Activated T-helper 17 cell treated with anti-CD3 and anti-CD28 coated beads, Interleukin-2, amount 50 U/mL, for 72 hours (primary cell): Measurements from ENCODE around the gene MBP. TPM values are rescaled to one million over a fixed set of nuclear protein-coding genes. Genes with fewer than 3 reads are reported as not detected.

Experiments used
- ATAC-seq: fragments of 150-1000 bp; cut with Tn5 transposase; replicated peaks from 2 replicates; pipeline ENCODE4 v1.10.0; 2021; ENCODE audit warnings: mild to moderate bottlenecking, moderate library complexity
- H3K27ac Mint-ChIP-seq: one replicate; pipeline ENCODE4 v1.8.0; 2022; ENCODE audit warnings: mixed read lengths
- H3K27me3 Mint-ChIP-seq: one replicate; pipeline ENCODE4 v1.8.0; 2022; ENCODE audit warnings: mixed read lengths
- H3K36me3 Mint-ChIP-seq: one replicate; pipeline ENCODE4 v1.8.0; 2022; ENCODE audit warnings: low read depth, mild to moderate bottlenecking, mixed read lengths
- H3K4me1 Mint-ChIP-seq: one replicate; pipeline ENCODE4 v1.8.0; 2022; ENCODE audit warnings: mixed read lengths
- H3K4me3 Mint-ChIP-seq: one replicate; pipeline ENCODE4 v1.8.0; 2022; ENCODE audit warnings: mild to moderate bottlenecking, mixed read lengths
- H3K9me3 Mint-ChIP-seq: one replicate; pipeline ENCODE4 v1.8.0; 2022; ENCODE audit warnings: mixed read lengths
- total RNA-seq, 2 donors: library from RNA; stranded (reverse); gene quantifications; one replicate each; pipeline ENCODE4 v1.2.3, GENCODE V29; 2022

The MBP gene
- total RNA-seq, 2 donors from 2014 or later, result 55.7 to 66.5 TPM

- Mint-ChIP-seq H3K36me3 (peaks cover 96% of the 10 kb centered on the region), H3K4me3 (peak overlapping the region; percentile 81), H3K27me3 (no peaks in the 10 kb centered on the region), H3K4me1 (peaks cover 47% of the 10 kb centered on the region), H3K9me3 (no peaks in the 10 kb centered on the region), H3K27ac (peak overlapping the region; percentile 98)
- no peak for ATAC-seq
Measured at GRCh38 chr18:77098538-77099174, 33.9 kb downstream of the MBP start.

- H3K4me1 Mint-ChIP-seq, result peaks cover 44% of the 10 kb centered on the region
- H3K27ac Mint-ChIP-seq, result no peak overlapping the region
- no peaks in the 10 kb centered on the region for H3K9me3 Mint-ChIP-seq
- no peak for ATAC-seq
- peaks cover 94% of the 10 kb centered on the region for H3K36me3 Mint-ChIP-seq
- H3K4me3 Mint-ChIP-seq, result no peak overlapping the region
- H3K27me3 Mint-ChIP-seq, result no peaks in the 10 kb centered on the region
Measured at GRCh38 chr18:77098029-77098428, 34.6 kb downstream of the MBP start.

GRCh38 chr18:77096936-77097886, 35.4 kb downstream of the MBP start:
- H3K27ac Mint-ChIP-seq, result no peak overlapping the region
- no peak for ATAC-seq
- peaks cover 50% of the 10 kb centered on the region for H3K4me1 Mint-ChIP-seq
- no peaks in the 10 kb centered on the region for H3K9me3 Mint-ChIP-seq
- no peak overlapping the region for H3K4me3 Mint-ChIP-seq
- peaks cover 94% of the 10 kb centered on the region for H3K36me3 Mint-ChIP-seq
- H3K27me3 Mint-ChIP-seq, result no peaks in the 10 kb centered on the region

GRCh38 chr18:77095391-77096371, 36.9 kb downstream of the MBP start:
- peaks cover 45% of the 10 kb centered on the region for H3K4me1 Mint-ChIP-seq
- no peaks in the 10 kb centered on the region for H3K9me3 Mint-ChIP-seq
- peaks cover 84% of the 10 kb centered on the region for H3K36me3 Mint-ChIP-seq
- H3K27me3 Mint-ChIP-seq, result no peaks in the 10 kb centered on the region
- peak overlapping the region; percentile 15 for H3K4me3 Mint-ChIP-seq
- peak overlapping the region; percentile 43 for H3K27ac Mint-ChIP-seq
- no peak for ATAC-seq

- no peak for ATAC-seq
- peaks cover 38% of the 10 kb centered on the region for H3K4me1 Mint-ChIP-seq
- no peaks in the 10 kb centered on the region for H3K9me3 Mint-ChIP-seq
- H3K27me3 Mint-ChIP-seq, result no peaks in the 10 kb centered on the region
- H3K36me3 Mint-ChIP-seq, result peaks cover 84% of the 10 kb centered on the region
- H3K27ac Mint-ChIP-seq, result peak overlapping the region; percentile 42
- no peak overlapping the region for H3K4me3 Mint-ChIP-seq
Measured at GRCh38 chr18:77093586-77093985, 39.0 kb downstream of the MBP start.

GRCh38 chr18:77093067-77093430, 39.5 kb downstream of the MBP start:
- Mint-ChIP-seq H3K27ac (no peak overlapping the region), H3K4me3 (no peak overlapping the region), H3K9me3 (no peaks in the 10 kb centered on the region), H3K4me1 (peaks cover 38% of the 10 kb centered on the region), H3K36me3 (peaks cover 80% of the 10 kb centered on the region), H3K27me3 (no peaks in the 10 kb centered on the region)
- ATAC-seq, result no peak

- no peak for ATAC-seq
- H3K27ac Mint-ChIP-seq, result no peak overlapping the region
- H3K4me1 Mint-ChIP-seq, result peaks cover 37% of the 10 kb centered on the region
- peaks cover 74% of the 10 kb centered on the region for H3K36me3 Mint-ChIP-seq
- H3K4me3 Mint-ChIP-seq, result no peak overlapping the region
- no peaks in the 10 kb centered on the region for H3K9me3 Mint-ChIP-seq
- no peaks in the 10 kb centered on the region for H3K27me3 Mint-ChIP-seq
Measured at GRCh38 chr18:77092104-77093066, 40.2 kb downstream of the MBP start.

- Mint-ChIP-seq H3K4me3 (no peak overlapping the region), H3K27ac (no peak overlapping the region), H3K4me1 (peaks cover 39% of the 10 kb centered on the region), H3K9me3 (no peaks in the 10 kb centered on the region), H3K27me3 (no peaks in the 10 kb centered on the region), H3K36me3 (peaks cover 71% of the 10 kb centered on the region)
- ATAC-seq, result no peak
Measured at GRCh38 chr18:77091366-77091765, 41.2 kb downstream of the MBP start.

- Mint-ChIP-seq H3K4me1 (peaks cover 46% of the 10 kb centered on the region), H3K4me3 (no peak overlapping the region), H3K27ac (peak overlapping the region; percentile 53), H3K27me3 (no peaks in the 10 kb centered on the region), H3K36me3 (peaks cover 70% of the 10 kb centered on the region), H3K9me3 (no peaks in the 10 kb centered on the region)
- no peak for ATAC-seq
Measured at GRCh38 chr18:77090546-77091174, 41.9 kb downstream of the MBP start.

GRCh38 chr18:77089723-77090285, 42.8 kb downstream of the MBP start:
- H3K9me3 Mint-ChIP-seq, result no peaks in the 10 kb centered on the region
- peaks cover 38% of the 10 kb centered on the region for H3K4me1 Mint-ChIP-seq
- H3K27ac Mint-ChIP-seq, result peak overlapping the region; percentile 53
- no peak for ATAC-seq
- no peaks in the 10 kb centered on the region for H3K27me3 Mint-ChIP-seq
- H3K36me3 Mint-ChIP-seq, result peaks cover 62% of the 10 kb centered on the region
- H3K4me3 Mint-ChIP-seq, result no peak overlapping the region

GRCh38 chr18:77088963-77089722, 43.4 kb downstream of the MBP start:
- no peaks in the 10 kb centered on the region for H3K27me3 Mint-ChIP-seq
- H3K9me3 Mint-ChIP-seq, result no peaks in the 10 kb centered on the region
- H3K4me1 Mint-ChIP-seq, result peaks cover 40% of the 10 kb centered on the region
- no peak for ATAC-seq
- peaks cover 55% of the 10 kb centered on the region for H3K36me3 Mint-ChIP-seq
- H3K27ac Mint-ChIP-seq, result peak overlapping the region; percentile 8
- H3K4me3 Mint-ChIP-seq, result no peak overlapping the region

- no peak overlapping the region for H3K4me3 Mint-ChIP-seq
- peaks cover 41% of the 10 kb centered on the region for H3K36me3 Mint-ChIP-seq
- no peak overlapping the region for H3K27ac Mint-ChIP-seq
- H3K4me1 Mint-ChIP-seq, result peaks cover 44% of the 10 kb centered on the region
- no peaks in the 10 kb centered on the region for H3K9me3 Mint-ChIP-seq
- H3K27me3 Mint-ChIP-seq, result no peaks in the 10 kb centered on the region
- ATAC-seq, result no peak
Measured at GRCh38 chr18:77087393-77088141, 45.0 kb downstream of the MBP start.
